SJSA1 (cell line): Measurements from ENCODE around the gene FANCF. TPM values are rescaled to one million over a fixed set of nuclear protein-coding genes. Genes with fewer than 3 reads are reported as not detected.

ENCODE experiments used
- DNase-seq, 2 experiments: peaks; one replicate each; pipeline ENCODE4 v3.0.0-alpha.2; 2015 to 2020; ENCODE audit warnings: low spot score in 2 of 2, low read depth in 1 of 2
- H3K27ac ChIP-seq: fragments of 250-450 bp; sonication (Bioruptor Pico); 2 replicates; pipeline ENCODE4 v1.5.1; 2020; ENCODE audit warnings: mild to moderate bottlenecking, moderate library complexity
- H3K27me3 ChIP-seq: fragments of 250-450 bp; sonication (Bioruptor Pico); replicated peaks from 2 replicates; pipeline ENCODE4 v1.5.1; 2020; ENCODE audit warnings: mild to moderate bottlenecking, moderate library complexity
- H3K36me3 ChIP-seq: fragments of 250-450 bp; sonication (Bioruptor Pico); 2 replicates; pipeline ENCODE4 v1.5.1; 2020; ENCODE audit warnings: mild to moderate bottlenecking
- H3K4me1 ChIP-seq: fragments of 250-450 bp; sonication (Bioruptor Pico); replicated peaks from 2 replicates; pipeline ENCODE4 v1.6.1; 2021; ENCODE audit warnings: mild to moderate bottlenecking
- H3K4me3 ChIP-seq: fragments of 250-450 bp; sonication (Bioruptor Pico); 2 replicates; pipeline ENCODE4 v1.5.1; 2020; ENCODE audit warnings: mild to moderate bottlenecking
- H3K9me3 ChIP-seq: fragments of 250-450 bp; sonication (Bioruptor Pico); replicated peaks from 2 replicates; pipeline ENCODE4 v1.5.1; 2020; ENCODE audit warnings: mild to moderate bottlenecking
- total RNA-seq: library from RNA; depleted of rRNA; stranded (reverse); fragments of >200 nt; shearing (Covaris generic); gene quantifications from 2 replicates; pipeline ENCODE4 v1.2.3, GENCODE V29; 2014

FANCF gene
- total RNA-seq, 1 experiment from 2014 or later: 9.7 TPM

DNA sequence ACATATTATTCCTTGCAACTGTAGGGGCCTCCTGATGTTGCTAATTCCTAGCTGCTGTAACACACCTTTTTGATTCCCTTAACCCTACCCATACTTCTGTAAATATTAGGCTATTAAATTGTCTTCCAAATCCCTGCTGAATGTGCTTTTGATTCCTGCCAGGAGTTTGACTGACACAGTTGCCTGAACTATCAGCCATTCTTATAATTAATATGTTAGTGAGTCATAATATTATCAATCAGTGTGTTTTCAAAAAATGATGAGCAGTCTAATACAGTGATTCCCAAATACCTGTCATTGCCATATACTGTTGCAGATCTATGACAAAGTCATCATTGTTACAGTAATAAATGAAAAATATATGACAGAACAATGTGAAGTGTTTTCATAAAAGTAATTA, 15.9 kb upstream of the FANCF start:
- DNase-seq: no peak
- H3K27me3 ChIP-seq: no peaks in the 10 kb centered on the region

DNA sequence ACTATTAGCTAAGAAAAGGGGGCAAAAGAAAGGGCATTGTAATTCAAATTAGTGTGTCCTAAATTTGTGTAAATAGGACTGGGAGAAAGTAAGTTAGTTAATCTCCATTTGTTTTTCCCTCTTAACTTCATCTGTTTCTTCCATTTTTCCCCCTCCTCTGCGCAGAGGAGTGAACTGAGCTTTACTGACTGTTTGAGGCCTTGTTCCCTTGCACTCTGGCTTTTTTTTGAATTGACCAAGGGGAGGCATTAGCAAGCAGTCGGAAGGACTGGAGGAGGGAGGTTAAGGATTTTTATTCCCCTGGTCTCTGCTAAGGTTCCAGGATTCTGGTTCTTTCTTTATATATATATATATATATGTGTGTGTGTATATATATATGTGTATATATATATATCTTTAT, 15.2 kb upstream of the FANCF start:
- Histone ChIP-seq H3K9me3 (no peaks in the 10 kb centered on the region), H3K4me1 (no peaks in the 10 kb centered on the region), H3K36me3 (no peaks in the 10 kb centered on the region), H3K27ac (no peak overlapping the region), H3K27me3 (no peaks in the 10 kb centered on the region), H3K4me3 (no peak overlapping the region)
- no peak for DNase-seq

More for the DNA sequence above, 15.9 kb upstream of the FANCF start:
- H3K4me1 ChIP-seq: no peaks in the 10 kb centered on the region
- no peaks in the 10 kb centered on the region for H3K9me3 ChIP-seq
- no peak overlapping the region for H3K4me3 ChIP-seq
- no peaks in the 10 kb centered on the region for H3K36me3 ChIP-seq
- no peak overlapping the region for H3K27ac ChIP-seq

DNA sequence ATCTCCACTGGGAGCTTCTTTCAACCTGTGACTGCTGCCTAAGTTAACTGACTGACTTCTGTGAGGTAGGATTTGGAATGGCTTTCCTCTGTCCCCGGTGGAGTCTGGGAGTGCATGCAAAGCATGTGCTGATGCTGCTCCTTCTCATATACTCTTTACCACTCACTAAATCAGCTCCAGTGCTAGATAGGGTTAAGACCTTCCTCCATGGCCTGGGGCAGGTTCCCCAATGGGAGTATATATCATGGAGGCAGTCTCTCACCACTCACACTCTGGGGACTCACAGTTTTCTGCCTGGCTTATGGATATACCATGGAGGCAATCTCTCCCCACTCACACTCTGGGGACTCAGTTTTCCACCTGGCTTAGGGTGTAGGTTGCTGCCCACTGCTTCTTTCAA, 10.1 kb upstream of the FANCF start:
- H3K4me1 ChIP-seq: no peaks in the 10 kb centered on the region
- H3K9me3 ChIP-seq: no peaks in the 10 kb centered on the region
- no peak overlapping the region for H3K27ac ChIP-seq
- no peaks in the 10 kb centered on the region for H3K36me3 ChIP-seq
- H3K27me3 ChIP-seq: no peaks in the 10 kb centered on the region
- no peak for DNase-seq
- H3K4me3 ChIP-seq: no peak overlapping the region

DNA sequence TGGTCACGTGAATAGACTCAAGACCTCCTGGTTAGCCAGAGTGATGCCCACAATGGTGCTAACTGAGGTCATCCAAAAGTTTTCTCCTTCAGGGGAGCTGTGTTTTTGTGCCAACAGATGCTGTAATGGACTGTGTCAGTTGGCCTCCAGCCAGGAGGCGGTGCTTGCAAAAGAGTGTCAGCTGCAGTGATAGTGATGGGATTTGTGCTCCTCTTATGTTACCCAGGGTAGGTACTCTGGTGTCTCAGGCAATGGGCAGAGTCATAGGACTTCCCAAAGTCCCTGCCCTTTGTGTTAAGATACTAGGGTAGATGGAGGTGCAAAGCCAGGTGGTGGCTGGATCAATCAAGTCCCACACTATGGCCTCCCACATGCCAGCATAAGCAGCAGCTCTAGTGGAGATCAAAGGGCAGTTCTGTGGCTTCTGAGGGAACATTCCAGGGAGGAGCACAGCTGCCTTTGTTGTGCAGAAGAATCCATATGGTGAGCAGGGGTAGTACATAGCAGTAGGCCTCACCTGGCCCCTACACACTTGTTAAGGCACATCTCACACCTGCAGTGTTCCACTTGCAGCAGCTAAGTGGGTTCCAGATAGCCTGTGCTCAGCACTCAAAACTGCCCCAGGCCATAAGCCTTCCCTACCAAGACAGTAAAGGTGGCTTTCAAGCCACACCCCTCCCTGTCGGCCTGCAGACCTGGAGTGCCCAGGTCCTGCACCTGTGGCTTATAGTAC, 9.4 kb upstream of the FANCF start:
- Histone ChIP-seq H3K4me1 (no peaks in the 10 kb centered on the region), H3K4me3 (no peak overlapping the region), H3K36me3 (no peaks in the 10 kb centered on the region), H3K27me3 (no peaks in the 10 kb centered on the region), H3K27ac (no peak overlapping the region), H3K9me3 (no peaks in the 10 kb centered on the region)
- DNase-seq: no peak

DNA sequence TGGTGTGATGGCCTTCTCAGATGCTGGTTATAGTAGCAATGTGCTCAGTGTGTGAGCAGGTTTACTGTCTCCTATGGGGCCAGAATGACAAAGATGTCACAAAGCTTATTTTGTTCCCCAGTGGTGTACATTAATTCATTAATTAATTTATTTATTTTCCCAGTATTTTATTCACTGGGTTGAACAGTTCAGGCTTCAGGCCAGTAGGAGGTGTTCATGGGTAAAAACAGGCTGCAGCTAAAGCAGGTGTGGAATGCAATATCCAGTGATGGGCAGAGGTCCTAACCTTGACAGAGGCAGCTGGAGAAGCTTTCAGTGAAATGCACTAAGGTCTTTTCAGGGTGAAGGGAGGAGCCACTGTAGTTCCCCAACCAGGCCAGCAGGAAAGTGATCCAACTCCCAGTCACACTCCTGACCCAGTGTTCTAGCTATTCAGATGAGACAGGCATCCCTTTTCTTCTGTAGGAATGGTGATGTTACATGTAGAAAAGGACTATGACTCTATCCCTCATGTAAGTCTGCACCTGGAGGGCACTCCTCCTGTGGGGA, 7.8 kb upstream of the FANCF start:
- H3K36me3 ChIP-seq: no peaks in the 10 kb centered on the region
- H3K4me3 ChIP-seq: no peak overlapping the region
- DNase-seq: no peak
- H3K9me3 ChIP-seq: no peaks in the 10 kb centered on the region
- no peak overlapping the region for H3K27ac ChIP-seq
- no peaks in the 10 kb centered on the region for H3K27me3 ChIP-seq
- no peaks in the 10 kb centered on the region for H3K4me1 ChIP-seq

DNA sequence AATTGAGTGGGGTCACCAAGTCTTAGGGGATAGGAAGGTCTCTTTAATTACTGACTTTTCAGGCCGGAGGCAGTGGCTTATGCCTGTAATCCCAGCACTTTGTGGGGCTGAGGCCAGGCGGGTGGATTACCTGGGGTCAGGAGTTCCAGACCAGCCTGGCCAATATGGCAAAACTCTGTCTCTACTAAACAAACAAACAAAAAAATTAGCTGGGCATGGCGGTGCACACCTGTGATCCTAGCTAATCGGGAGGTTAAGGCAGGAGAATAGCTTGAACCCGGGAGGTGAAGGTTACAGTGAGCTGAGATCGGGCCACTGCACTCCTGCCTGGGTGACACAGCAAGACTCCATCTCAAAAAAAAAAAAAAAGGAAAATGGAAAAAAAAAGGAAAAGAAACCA, 1.8 kb upstream of the FANCF start:
- Histone ChIP-seq H3K9me3 (no peaks in the 10 kb centered on the region), H3K36me3 (no peaks in the 10 kb centered on the region; the same call in 1 of the 2 replicates), H3K27me3 (no peaks in the 10 kb centered on the region), H3K4me1 (peaks cover 12% of the 10 kb centered on the region), H3K27ac (no peak overlapping the region), H3K4me3 (no peak overlapping the region)
- DNase-seq: no peak

DNA sequence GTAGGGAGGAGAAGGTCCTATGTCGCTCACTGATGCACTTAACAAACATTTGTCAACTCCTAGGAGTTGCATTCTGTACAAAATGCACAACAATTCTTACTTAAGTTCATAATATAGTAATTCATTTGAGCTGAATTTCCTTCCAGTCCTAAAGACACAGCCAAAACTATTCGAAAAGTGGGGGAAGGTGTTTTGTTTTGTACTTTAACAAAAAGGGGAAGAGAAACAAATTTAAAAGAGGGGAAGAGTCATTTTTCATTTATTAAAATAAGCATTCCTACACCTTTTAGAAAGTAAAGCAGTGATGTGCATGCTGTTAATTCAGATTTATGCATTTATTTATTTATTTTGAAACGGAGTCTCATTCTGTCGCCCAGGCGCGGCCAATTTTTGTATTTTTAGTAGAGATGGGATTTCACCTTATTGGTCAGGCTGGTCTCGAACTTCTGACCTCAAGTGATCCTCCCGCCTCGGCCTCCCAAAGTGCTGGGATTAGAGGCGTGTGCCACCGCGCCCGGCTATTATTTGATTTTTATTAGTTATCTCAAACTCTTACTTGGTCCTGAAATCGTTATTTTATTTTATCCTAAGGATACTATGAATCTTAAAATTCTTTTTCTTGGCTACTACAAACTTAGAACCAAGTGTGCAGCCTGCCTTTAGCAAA, 1.1 kb upstream of the FANCF start:
- H3K27ac ChIP-seq: no peak overlapping the region

DNA sequence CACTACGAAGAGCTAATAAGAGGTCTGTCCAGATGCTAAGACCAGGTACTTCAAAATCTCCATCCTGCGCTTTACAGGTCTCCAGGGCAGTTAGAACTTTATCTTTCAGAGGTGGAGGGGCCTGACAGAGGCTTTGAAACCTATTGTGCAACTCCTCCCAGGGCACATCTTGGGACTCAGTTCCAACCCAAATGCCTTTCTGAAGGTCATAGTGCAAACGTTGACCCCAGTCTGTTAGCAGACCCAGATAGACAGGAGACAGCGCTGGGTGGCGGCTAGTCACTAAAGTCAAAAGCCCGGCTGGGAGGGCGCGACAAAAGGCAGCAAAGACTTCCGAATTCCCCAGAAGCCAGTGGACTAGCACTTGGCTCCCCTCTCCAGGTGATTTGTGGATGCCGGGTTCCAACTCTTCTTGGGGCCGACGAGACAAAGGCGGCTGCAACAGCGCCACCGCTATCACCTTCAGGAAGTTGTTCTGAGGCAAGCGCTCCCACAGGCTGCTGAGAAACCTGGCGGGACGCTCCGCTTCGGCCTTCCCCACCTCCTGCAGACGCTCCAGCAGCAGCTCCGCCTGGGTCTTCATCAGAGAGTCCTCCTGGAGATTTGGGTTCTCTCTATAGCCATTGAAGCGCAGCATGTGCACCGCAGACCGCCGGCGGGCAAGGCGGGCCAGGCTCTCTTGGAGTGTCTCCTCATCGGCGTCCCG, 728 bp downstream of the FANCF start:
- Histone ChIP-seq H3K27me3 (no peaks in the 10 kb centered on the region), H3K4me1 (peaks cover 12% of the 10 kb centered on the region), H3K27ac (peak overlapping the region; percentile 76), H3K4me3 (peak overlapping the region; percentile 74), H3K36me3 (no peaks in the 10 kb centered on the region; the same call in 1 of the 2 replicates), H3K9me3 (no peaks in the 10 kb centered on the region)
- DNase-seq: peak in 1 of 2 experiments; percentile 52

More for the DNA sequence above, 1.1 kb upstream of the FANCF start:
- H3K36me3 ChIP-seq: no peaks in the 10 kb centered on the region; the same call in 1 of the 2 replicates
- peaks cover 12% of the 10 kb centered on the region for H3K4me1 ChIP-seq
- no peak overlapping the region; the same call in 1 of the 2 replicates for H3K4me3 ChIP-seq
- H3K9me3 ChIP-seq: no peaks in the 10 kb centered on the region
- DNase-seq: no peak
- H3K27me3 ChIP-seq: no peaks in the 10 kb centered on the region

DNA sequence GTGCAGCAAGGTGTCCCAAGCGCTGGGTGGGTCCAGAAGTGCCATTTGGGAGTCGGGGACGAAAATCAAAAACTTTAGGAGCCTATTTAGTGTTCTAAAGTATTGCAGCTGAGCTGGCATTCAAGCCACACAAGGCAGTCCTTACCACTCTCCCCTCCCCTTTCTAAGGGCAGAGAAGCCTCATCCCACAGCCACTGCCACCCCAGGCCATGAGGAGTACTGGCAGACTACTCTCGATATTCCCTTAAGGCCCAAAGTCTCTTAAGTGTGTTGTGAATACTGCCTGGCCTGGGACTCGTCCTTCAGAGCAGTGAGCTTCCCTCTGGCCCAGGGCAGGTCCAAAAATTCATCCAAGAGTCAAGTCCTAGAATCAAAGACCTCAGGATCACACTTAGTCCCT, 7.8 kb downstream of the FANCF start:
- H3K36me3 ChIP-seq: no peaks in the 10 kb centered on the region
- no peaks in the 10 kb centered on the region for H3K27me3 ChIP-seq
- H3K9me3 ChIP-seq: no peaks in the 10 kb centered on the region
- no peaks in the 10 kb centered on the region for H3K4me1 ChIP-seq
- DNase-seq: no peak
- H3K4me3 ChIP-seq: no peak overlapping the region
- no peak overlapping the region for H3K27ac ChIP-seq

DNA sequence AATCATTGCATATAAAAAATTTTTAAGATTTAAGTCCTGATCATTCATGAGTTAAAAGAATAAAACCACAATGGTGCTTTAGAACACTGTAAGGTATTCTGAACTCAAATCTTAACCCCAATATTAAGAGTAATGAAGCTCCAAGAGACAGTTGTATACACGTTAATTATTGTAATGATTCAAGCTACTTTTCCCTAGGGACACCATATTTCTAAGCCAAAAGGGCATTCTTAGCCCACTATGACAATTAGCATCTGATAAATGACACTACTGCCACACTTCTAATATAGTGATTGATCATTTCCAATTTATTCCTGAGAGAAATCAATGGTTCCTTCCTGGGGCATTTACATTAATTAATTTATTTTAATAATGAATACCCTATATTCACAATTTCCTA, 21.7 kb downstream of the FANCF start:
- Histone ChIP-seq H3K27ac (no peak overlapping the region), H3K4me1 (no peaks in the 10 kb centered on the region), H3K27me3 (0 out of 2 replicates have a peak, but pooled peaks cover 3% of the 10 kb centered on the region), H3K4me3 (no peak overlapping the region), H3K9me3 (no peaks in the 10 kb centered on the region), H3K36me3 (no peaks in the 10 kb centered on the region)
- DNase-seq: no peak

DNA sequence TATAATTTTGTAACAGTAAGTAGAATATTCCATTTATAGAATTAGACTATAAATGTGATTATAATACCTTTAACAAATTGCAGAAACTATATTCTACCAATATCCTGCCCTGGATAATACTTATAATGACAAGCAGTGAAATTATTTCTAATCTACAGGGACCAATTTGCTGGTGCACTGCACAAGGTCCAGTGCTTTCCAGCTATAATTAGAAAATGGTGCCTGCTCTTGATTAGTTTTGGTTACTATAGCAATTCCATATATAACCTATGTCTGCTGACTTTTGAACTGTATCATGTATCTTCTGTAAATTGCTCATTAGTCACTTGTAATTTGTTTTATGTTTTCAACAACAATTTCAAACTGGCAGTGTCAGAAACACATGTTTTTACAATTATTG, 23.1 kb downstream of the FANCF start:
- no peak for DNase-seq
- H3K4me3 ChIP-seq: no peak overlapping the region
- H3K27ac ChIP-seq: no peak overlapping the region
- no peaks in the 10 kb centered on the region for H3K4me1 ChIP-seq
- 0 out of 2 replicates have a peak, but pooled peaks cover 3% of the 10 kb centered on the region for H3K27me3 ChIP-seq
- H3K36me3 ChIP-seq: no peaks in the 10 kb centered on the region
- H3K9me3 ChIP-seq: no peaks in the 10 kb centered on the region

DNA sequence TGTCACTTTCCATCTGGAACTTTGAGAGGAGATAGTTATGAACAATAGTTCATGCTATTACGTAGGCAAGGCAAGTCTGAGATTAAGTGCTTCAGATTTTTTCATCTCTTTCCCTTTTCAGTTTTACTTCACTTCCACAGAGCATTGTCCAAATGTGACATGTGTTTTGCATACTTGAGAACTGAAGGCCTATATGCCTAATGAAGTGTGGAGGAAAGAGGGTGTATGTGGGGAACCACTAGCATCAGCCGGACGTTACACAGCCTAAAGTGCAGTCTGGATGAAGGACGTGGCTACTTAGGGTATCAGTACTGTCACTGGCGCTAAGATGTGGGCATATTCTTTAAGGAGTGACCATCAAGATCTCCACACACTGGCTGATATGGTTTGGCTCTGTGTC, 26.2 kb downstream of the FANCF start:
- Histone ChIP-seq H3K36me3 (no peaks in the 10 kb centered on the region), H3K27ac (no peak overlapping the region), H3K9me3 (no peaks in the 10 kb centered on the region), H3K27me3 (0 out of 2 replicates have a peak, but pooled peaks cover 3% of the 10 kb centered on the region), H3K4me3 (no peak overlapping the region), H3K4me1 (no peaks in the 10 kb centered on the region)
- DNase-seq: no peak

DNA sequence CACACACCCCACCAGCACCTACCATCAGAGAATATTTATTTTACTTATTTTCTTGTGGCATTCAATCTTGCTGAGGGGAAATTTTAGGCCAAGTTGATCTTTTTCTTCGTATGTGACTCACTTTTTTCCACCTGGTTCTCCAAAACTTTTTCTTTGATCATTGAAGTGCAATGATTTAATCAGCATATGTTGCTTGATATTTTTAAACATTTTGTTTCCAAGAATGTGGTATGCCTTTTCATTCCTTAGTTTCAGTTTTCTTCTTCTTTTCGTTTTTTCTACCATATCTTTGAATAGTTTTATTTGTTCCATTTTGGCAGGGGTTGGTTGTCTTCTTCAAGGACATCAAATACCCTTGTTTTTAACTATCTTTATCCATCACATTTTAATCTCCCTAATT, 28.6 kb downstream of the FANCF start:
- Histone ChIP-seq H3K36me3 (no peaks in the 10 kb centered on the region), H3K9me3 (no peaks in the 10 kb centered on the region), H3K4me3 (no peak overlapping the region), H3K4me1 (no peaks in the 10 kb centered on the region), H3K27me3 (0 out of 2 replicates have a peak, but pooled peaks cover 3% of the 10 kb centered on the region), H3K27ac (no peak overlapping the region)
- no peak for DNase-seq

DNA sequence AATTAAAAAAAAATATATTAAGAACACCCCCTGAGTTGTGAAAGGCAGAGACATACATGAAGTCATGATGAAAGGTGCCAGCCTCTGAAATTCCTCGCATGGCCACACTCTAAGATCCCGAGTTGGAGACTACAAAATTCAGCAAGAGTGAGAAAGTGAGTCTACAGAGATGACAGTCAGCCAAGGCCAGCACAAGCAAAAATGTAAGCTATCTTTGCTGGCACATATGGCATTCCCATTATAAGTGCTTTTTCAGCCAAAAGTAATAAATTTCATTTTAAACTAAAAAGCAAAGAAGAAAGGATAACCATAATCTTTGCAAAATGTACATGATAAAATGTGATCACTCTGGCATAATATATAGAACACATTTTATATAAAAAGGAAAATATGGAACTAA, 40.6 kb downstream of the FANCF start:
- Histone ChIP-seq H3K4me3 (no peak overlapping the region), H3K4me1 (no peaks in the 10 kb centered on the region), H3K27me3 (no peaks in the 10 kb centered on the region), H3K27ac (no peak overlapping the region), H3K36me3 (no peaks in the 10 kb centered on the region), H3K9me3 (no peaks in the 10 kb centered on the region)
- no peak for DNase-seq
